HG03439 (cell line): ENCODE measurements around the gene NAPB.
"Not testable (repeated sequence)": the region's sequence is repeated elsewhere in the genome, so short reads cannot be mapped to it uniquely, and the experiment has no call there.

ENCODE experiments used
- ATAC-seq: cut with Tn5 transposase; IDR thresholded peaks from one replicate; pipeline ENCODE4 v1.9.1; 2021; ENCODE audit warnings: mild to moderate bottlenecking, moderate library complexity; ENCODE audit not compliant: unreplicated experiment

Gene NAPB

DNA sequence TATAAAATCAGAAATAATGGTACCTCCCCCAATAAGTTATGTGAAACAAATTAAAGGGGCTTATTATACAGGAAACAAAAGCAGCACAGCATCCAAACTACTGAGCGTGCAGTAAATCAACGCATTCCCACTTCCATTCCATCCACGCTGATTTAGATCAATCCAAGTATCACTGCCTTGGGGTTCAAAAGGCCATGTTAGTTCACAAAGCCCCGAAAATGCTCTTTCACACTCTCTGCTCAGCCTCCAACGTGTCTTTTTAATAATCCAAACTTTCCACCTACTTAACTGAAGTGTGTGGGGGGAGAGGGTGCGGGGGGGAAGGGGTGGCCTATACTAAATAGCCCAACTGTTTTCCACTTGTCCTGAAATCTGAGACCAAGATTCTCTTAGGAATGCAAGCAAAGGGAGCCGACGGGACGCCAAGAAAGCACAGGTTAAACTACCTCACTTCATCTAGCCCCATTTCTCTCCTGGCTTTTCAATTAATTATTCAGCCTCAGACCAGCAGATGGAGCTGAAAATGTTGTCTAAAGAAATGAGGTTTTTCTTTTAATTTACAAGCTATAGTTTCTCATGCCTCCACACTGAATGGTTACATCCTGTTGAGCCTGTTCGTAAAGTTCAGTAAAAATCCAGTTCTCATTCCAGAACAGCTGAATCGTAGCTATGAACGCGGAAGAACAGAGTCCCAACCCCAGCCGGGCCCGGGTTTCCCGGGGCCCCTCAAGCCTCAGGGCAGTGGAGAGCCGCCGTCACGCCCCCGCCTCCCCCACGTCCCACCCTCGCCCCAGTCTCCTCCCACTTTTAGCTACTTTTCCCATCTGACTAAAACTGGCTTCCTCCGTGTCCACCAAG lies 71.7 kb downstream of the NAPB start:
- peak; percentile 34 for ATAC-seq

- ATAC-seq: not testable (repeated sequence)
These were observed 72.8 kb downstream of the NAPB start for GRCh38 chr20:23348510-23348909.

DNA sequence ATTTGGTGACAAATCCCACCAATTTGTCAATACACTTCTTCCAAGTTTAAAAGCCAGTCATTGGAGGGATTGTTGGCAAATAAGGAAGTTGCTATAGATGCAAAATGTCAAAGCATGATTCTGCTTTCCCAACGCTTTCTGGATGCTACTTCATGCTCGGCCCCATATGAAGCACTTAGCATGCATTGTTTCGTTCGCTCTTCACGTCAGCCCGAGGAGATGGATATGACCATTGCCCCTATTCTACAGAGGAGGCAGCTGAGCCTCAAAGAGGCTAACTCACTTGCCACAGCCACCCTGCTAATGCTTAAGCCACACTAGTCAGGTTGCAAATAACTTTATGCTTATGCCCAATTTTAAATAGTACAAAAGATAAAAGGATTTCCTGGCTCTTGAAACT lies 73.5 kb downstream of the NAPB start:
- ATAC-seq: no peak

DNA sequence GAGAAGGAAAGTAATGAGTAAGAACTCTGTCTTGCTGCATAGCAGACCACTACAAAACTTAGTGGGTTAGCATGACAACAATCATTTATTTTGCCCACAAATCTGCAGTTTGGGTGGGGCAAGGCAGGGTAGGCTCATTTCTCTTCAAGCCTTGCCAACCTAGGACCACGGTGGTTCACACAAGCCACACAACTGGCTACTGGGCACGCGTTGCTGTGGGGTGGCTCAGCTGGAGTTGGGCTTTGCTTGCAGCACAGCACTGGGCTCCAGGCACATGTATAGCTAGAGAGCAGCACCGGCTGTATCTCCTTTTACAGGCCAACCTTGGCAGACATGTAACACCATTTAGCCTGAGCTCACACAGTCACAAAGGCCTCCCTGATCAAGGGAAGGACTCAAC lies 75.3 kb downstream of the NAPB start:
- no peak for ATAC-seq

DNA sequence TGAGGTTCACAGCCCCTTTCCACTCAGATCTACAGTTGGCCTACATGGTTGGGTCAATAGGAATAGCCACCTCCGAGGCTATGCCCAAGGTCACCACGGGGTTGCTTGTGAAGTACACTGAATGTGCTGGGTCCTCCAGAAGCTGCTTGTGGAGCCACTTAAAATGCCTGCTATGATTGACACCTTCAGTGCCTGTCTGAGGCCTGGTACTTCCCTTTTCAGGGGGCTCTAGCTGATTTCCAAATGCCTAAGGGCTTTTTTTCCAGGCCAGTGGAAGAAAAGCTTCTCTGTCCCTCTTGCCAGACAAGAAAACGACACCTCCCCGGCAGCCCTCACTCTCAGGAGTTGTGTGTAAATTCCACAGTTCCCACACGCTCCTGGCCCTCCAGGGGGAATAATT lies 77.0 kb downstream of the NAPB start:
- no peak for ATAC-seq

DNA sequence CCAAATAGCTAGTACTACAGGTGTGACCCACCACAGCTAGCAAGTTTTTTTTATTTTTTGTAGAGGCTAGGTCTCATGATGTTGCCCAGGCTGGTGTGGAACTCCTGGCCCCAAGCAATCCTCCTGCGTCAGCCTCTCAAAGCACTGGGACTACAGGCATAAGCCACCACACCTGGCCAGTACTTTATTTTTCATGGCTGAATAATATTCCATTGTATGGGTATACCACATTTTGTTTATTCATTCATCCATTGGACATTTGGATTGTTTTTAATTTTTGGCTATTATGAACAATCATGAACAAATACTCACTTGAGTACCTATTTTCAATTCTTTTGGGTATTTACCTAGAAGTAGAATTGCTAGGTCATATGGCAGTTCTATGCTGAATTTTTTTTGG lies 77.7 kb downstream of the NAPB start:
- ATAC-seq: no peak

- ATAC-seq: no peak
These were observed 80.2 kb downstream of the NAPB start for GRCh38 chr20:23341073-23341472.

GRCh38 chr20:23340524-23340923 lies 80.8 kb downstream of the NAPB start:
- no peak for ATAC-seq

- no peak for ATAC-seq
These were observed 81.3 kb downstream of the NAPB start for GRCh38 chr20:23339986-23340385.

- no peak for ATAC-seq
These were observed 84.0 kb downstream of the NAPB start for GRCh38 chr20:23337312-23337711.

- no peak for ATAC-seq
These were observed 84.8 kb downstream of the NAPB start for GRCh38 chr20:23336476-23336875.

DNA sequence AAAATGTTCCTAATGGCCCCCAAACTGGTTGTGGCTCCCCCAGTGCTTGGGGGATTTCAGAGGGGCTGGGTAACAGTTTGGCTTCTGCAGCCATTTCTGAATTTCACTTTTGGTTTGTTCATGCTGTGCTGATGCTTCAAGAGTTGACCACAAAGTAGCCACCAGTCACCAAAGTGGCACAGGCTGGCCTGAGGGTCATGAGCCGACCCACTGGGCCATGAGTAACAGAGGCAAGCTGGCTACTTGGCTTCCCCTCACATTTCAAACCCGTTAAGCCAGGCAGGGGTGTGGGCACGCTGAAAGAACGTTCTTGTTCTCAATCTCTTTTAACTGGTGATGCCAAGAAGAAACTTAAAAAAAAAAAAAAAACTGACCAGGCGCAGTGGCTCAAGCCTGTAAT lies 85.8 kb downstream of the NAPB start:
- no peak for ATAC-seq

GRCh38 chr20:23334111-23334510 lies 87.2 kb downstream of the NAPB start:
- ATAC-seq: no peak

DNA sequence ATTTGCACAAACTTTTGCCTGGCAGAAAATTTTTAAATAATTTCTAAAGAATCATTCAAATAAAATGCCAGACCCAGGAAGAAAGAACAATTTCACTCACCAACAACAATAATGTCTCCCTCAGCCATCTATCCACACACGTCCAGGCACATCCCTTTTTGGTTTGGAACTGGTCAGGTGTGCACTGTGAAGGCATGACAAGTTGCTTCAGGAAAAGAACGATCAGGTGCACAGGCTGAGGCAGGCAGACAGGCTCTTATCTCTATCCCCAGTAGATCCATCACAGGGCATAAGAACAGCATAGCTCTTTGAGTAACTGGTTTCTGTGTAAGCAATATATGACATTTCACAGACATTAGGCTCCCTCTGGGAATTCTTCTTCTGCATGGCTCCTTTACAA lies 88.8 kb downstream of the NAPB start:
- ATAC-seq: no peak

- ATAC-seq: no peak
These were observed 89.6 kb downstream of the NAPB start for GRCh38 chr20:23331450-23332350.

GRCh38 chr20:23327617-23328333 lies 93.5 kb downstream of the NAPB start:
- ATAC-seq: no peak

GRCh38 chr20:23326774-23327173 lies 94.5 kb downstream of the NAPB start:
- ATAC-seq: no peak

GRCh38 chr20:23325107-23325506 lies 96.2 kb downstream of the NAPB start:
- no peak for ATAC-seq
